ENCODE measurements around the gene CLCC1.

GRCh38 chr1:108962681-108963051 is 618 bp downstream of the CLCC1 start:
- TF ChIP-seq CTCF (IDR thresholded peaks at IDR 0.05) = no peak
- TF ChIP-seq POLR2A (IDR thresholded peaks at IDR 0.05) = no peak
